Endodermal cell (in vitro differentiated cells): Measurements from ENCODE around the gene LRRC36. TPM values are rescaled to one million over a fixed set of nuclear protein-coding genes. Genes with fewer than 3 reads are reported as not detected.

Source experiments
- DNase-seq: peaks from one replicate; pipeline ENCODE4 v3.0.0-alpha.2; 2017
- H3K27ac ChIP-seq: 2 replicates; pipeline ENCODE4 v1.5.1; 2013; ENCODE audit warnings: mild to moderate bottlenecking, low read depth, low read length, moderate library complexity
- H3K27me3 ChIP-seq: 2 replicates; pipeline ENCODE4 v1.6.1; 2013; ENCODE audit warnings: mild to moderate bottlenecking, low read length, moderate library complexity; ENCODE audit not compliant: insufficient read depth, control insufficient read depth, poor library complexity, severe bottlenecking
- H3K36me3 ChIP-seq: 2 replicates; pipeline ENCODE4 v1.7.0; 2013; ENCODE audit warnings: mild to moderate bottlenecking, low read length, moderate library complexity; ENCODE audit not compliant: control insufficient read depth, insufficient read depth
- H3K4me1 ChIP-seq: one replicate; pipeline ENCODE4 v1.7.0; 2013; ENCODE audit warnings: low read length; ENCODE audit not compliant: control insufficient read depth, insufficient read depth
- H3K4me3 ChIP-seq: 2 replicates; pipeline ENCODE4 v1.5.1; 2013; ENCODE audit warnings: mild to moderate bottlenecking, low read length, moderate library complexity
- H3K9ac ChIP-seq: 2 replicates; pipeline ENCODE4 v1.6.1; 2013; ENCODE audit warnings: mild to moderate bottlenecking, low read length, moderate library complexity; ENCODE audit not compliant: poor library complexity, severe bottlenecking; ENCODE audit errors: extremely low read depth
- H3K9me3 ChIP-seq: 2 replicates; pipeline ENCODE4 v1.6.1; 2013; ENCODE audit warnings: mild to moderate bottlenecking, low read length, moderate library complexity; ENCODE audit not compliant: control insufficient read depth
- H3K27ac Mint-ChIP-seq: 2 replicates; pipeline ENCODE4 v1.8.0; 2020; ENCODE audit warnings: mixed read lengths
- H3K27me3 Mint-ChIP-seq: 2 replicates; pipeline ENCODE4 v1.8.0; 2021; ENCODE audit warnings: mild to moderate bottlenecking, mixed read lengths; ENCODE audit not compliant: insufficient read depth
- H3K36me3 Mint-ChIP-seq: 2 replicates; pipeline ENCODE4 v1.8.0; 2020; ENCODE audit warnings: low read depth, mixed read lengths
- H3K4me1 Mint-ChIP-seq: 2 replicates; pipeline ENCODE4 v1.8.0; 2020; ENCODE audit warnings: mixed read lengths
- H3K4me3 Mint-ChIP-seq: 2 replicates; pipeline ENCODE4 v1.8.0; 2020; ENCODE audit warnings: mild to moderate bottlenecking, moderate library complexity, mixed read lengths
- H3K9me3 Mint-ChIP-seq: 2 replicates; pipeline ENCODE4 v1.8.0; 2020; ENCODE audit warnings: mild to moderate bottlenecking, mixed read lengths
- WGBS, 2 experiments: methylation state at CpG; one replicate each; pipeline versions ENCODE4 v1.1.5 to v1.1.7; 2013; ENCODE audit warnings: missing lambda C conversion rate in 2 of 2, mixed read lengths in 1 of 2; ENCODE audit not compliant: insufficient coverage in 1 of 2, insufficient read length in 1 of 2; 5-methylcytosine and 5-hydroxymethylcytosine counted together
- total RNA-seq, 2 donors: library from RNA; stranded (reverse); fragmentation: NEBNext Ultra II Directional in 1 of 2; extraction: Animal tissue kit (Norgen Biotek cat#: 25700) in 1 of 2; gene quantifications; 2 replicates in 1 of 2; 3 replicates in 1 of 2; pipeline ENCODE4 v1.2.1, GENCODE V29; 2021
- TF ChIP-seq, protein P1 (sequence below): fragments of 200-600 bp; sonication (generic); conservative IDR thresholded peaks from 2 replicates; pipeline ENCODE4 v1.5.0; 2021; ENCODE audit warnings: antibody characterized with exemption, mild to moderate bottlenecking

Gene LRRC36
- total RNA-seq, 2 donors from 2014 or later, result 0.73 TPM; not detected in 1

DNA sequence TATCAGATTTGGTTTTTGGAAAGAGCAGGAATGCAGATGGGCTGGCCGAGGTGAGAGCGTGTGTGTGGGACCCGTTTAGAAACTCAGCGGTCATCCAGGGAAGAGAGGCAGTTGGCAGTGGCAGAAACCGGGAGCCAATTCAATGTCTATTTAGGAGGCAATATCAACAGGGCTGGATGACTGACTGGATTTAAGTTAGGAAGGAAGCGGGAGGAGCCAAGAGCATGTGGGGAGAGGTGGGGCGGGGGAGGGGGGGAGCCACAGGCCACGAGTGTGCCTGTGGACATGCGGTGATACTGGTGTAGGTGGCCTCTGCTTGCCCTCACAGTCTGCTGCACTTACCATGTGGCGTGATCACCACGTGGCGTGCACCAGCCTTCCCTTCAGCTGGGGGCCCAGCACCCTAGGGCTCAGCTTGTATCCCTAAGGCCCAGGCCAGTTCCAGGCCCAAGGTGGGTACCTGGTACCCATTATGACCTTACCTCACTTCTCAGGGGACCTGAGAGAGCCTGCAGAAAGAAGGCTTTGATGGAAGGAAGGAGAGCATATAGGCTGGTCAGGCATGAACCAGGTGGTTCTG, 77.5 kb downstream of the LRRC36 start:
- TF ChIP-seq, protein P1, sequence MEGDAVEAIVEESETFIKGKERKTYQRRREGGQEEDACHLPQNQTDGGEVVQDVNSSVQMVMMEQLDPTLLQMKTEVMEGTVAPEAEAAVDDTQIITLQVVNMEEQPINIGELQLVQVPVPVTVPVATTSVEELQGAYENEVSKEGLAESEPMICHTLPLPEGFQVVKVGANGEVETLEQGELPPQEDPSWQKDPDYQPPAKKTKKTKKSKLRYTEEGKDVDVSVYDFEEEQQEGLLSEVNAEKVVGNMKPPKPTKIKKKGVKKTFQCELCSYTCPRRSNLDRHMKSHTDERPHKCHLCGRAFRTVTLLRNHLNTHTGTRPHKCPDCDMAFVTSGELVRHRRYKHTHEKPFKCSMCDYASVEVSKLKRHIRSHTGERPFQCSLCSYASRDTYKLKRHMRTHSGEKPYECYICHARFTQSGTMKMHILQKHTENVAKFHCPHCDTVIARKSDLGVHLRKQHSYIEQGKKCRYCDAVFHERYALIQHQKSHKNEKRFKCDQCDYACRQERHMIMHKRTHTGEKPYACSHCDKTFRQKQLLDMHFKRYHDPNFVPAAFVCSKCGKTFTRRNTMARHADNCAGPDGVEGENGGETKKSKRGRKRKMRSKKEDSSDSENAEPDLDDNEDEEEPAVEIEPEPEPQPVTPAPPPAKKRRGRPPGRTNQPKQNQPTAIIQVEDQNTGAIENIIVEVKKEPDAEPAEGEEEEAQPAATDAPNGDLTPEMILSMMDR, result no peak
- no peak for DNase-seq
- WGBS, 2 experiments, result 93 to 98% methylated on average over 5 to 12 of the region's 12 CpGs

DNA sequence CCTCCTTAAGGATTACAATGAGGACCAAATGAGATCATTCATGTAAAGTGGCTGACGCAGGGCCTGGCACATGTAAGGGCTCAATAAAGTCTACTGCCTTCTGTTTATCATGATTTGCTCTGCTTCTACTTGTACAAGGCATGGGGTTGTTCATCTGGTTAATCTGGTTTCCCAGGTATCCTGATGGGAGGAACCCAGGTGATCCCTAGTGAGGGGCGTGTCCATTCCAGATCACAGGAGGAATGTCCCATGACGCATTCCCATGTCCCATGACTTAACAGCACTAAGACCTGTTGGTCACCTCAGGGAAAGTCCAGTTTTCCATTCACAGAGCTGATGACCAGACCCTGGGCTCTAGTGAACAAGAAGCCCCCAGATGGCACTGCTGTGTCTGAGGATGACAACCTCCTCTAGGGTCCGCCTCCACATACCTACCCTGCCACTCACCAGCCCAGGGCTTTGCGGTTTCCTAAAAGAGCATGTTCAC, 78.2 kb downstream of the LRRC36 start:
- H3K27me3 ChIP-seq, result no peaks in the 10 kb centered on the region
- no peak for DNase-seq
- Mint-ChIP-seq H3K27me3 (peaks cover 14% of the 10 kb centered on the region), H3K4me1 (peaks cover 19% of the 10 kb centered on the region), H3K36me3 (no peaks in the 10 kb centered on the region), H3K9me3 (no peaks in the 10 kb centered on the region), H3K27ac (peak overlapping the region; percentile 39), H3K4me3 (no peak overlapping the region)
- H3K4me3 ChIP-seq, result no peak overlapping the region
- no peaks in the 10 kb centered on the region for H3K36me3 ChIP-seq
- peaks cover 6% of the 10 kb centered on the region for H3K4me1 ChIP-seq
- no peak overlapping the region for H3K9ac ChIP-seq
- TF ChIP-seq, protein P1, result no peak
- no peaks in the 10 kb centered on the region for H3K9me3 ChIP-seq
- WGBS, 2 experiments, result 93 to 100% methylated on average over 3 to 5 of the region's 5 CpGs
- H3K27ac ChIP-seq, result no peak overlapping the region

More for the DNA sequence above, 77.5 kb downstream of the LRRC36 start:
- H3K9me3 Mint-ChIP-seq, result no peaks in the 10 kb centered on the region
- Histone ChIP-seq H3K27me3 (no peaks in the 10 kb centered on the region), H3K27ac (no peak overlapping the region), H3K9ac (no peak overlapping the region), H3K4me3 (no peak overlapping the region), H3K9me3 (no peaks in the 10 kb centered on the region), H3K36me3 (no peaks in the 10 kb centered on the region), H3K4me1 (peaks cover 8% of the 10 kb centered on the region)
- H3K27me3 Mint-ChIP-seq, result peaks cover 17% of the 10 kb centered on the region
- H3K36me3 Mint-ChIP-seq, result no peaks in the 10 kb centered on the region
- no peak overlapping the region for H3K4me3 Mint-ChIP-seq
- H3K4me1 Mint-ChIP-seq, result peaks cover 19% of the 10 kb centered on the region
- H3K27ac Mint-ChIP-seq, result no peak overlapping the region

DNA sequence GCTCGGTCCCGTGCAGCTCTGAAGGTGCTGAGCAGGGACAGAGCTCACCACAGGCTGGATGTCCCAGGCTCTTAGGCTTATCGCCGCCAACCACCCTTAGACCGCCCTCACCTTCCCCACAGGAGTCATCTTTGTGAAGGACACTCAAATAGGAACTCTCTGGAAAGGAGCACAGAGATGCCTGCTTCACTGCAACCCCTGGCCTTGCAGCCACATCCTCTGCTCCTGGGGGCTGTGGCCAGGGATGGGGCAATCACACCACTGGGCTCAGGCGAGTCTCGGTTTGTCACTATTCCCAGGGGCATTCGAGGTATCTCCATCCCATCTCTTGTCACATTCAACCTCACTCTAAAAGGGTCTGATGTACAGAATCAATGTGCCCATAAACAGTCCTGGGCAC, 78.7 kb downstream of the LRRC36 start:
- Histone ChIP-seq H3K27ac (no peak overlapping the region), H3K9ac (no peak overlapping the region), H3K4me1 (peaks cover 6% of the 10 kb centered on the region), H3K9me3 (no peaks in the 10 kb centered on the region), H3K4me3 (no peak overlapping the region), H3K36me3 (no peaks in the 10 kb centered on the region), H3K27me3 (no peaks in the 10 kb centered on the region)
- WGBS, 2 experiments, result 91 to 100% methylated on average over 3 to 8 of the region's 8 CpGs
- peaks cover 14% of the 10 kb centered on the region for H3K27me3 Mint-ChIP-seq
- DNase-seq, result no peak
- no peaks in the 10 kb centered on the region for H3K36me3 Mint-ChIP-seq
- peak overlapping the region; percentile 39 for H3K27ac Mint-ChIP-seq
- no peak overlapping the region for H3K4me3 Mint-ChIP-seq
- H3K4me1 Mint-ChIP-seq, result peaks cover 19% of the 10 kb centered on the region
- H3K9me3 Mint-ChIP-seq, result no peaks in the 10 kb centered on the region
- TF ChIP-seq, protein P1, result no peak
